ENCODE data around the gene TREH.
"Not testable (repeated sequence)": the region's sequence is repeated elsewhere in the genome, so short reads cannot be mapped to it uniquely, and the experiment has no call there.

Gene TREH, protein sequence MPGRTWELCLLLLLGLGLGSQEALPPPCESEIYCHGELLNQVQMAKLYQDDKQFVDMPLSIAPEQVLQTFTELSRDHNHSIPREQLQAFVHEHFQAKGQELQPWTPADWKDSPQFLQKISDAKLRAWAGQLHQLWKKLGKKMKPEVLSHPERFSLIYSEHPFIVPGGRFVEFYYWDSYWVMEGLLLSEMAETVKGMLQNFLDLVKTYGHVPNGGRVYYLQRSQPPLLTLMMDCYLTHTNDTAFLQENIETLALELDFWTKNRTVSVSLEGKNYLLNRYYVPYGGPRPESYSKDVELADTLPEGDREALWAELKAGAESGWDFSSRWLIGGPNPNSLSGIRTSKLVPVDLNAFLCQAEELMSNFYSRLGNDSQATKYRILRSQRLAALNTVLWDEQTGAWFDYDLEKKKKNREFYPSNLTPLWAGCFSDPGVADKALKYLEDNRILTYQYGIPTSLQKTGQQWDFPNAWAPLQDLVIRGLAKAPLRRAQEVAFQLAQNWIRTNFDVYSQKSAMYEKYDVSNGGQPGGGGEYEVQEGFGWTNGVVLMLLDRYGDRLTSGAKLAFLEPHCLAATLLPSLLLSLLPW

DNA sequence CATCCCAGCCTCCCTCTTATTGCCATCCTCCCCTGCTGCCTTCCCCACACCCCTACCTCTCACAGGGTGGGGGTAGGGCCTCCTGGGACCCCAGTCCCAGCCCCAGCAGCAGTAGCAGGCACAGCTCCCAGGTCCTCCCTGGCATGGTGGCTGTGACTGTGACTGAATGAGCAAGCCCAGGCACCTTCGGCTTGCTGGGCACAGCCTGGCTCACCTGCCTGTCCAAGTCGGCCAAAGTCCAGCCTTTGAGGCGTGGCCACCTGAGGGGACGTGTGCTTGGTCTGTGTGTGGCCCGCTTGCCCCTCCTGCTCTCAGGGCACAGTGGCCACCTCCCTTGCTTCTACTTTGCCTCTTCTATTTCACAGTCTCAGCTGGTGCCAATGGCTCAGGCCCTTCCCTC, at the start of gene TREH:
TSS of gene TREH (minus strand) at position 168 of the 400 bp plus-strand sequence. CDS start at position 145, 23 bp downstream.
- DNase-seq (ENCODE audit: low read depth in 3 of 3) = no peak

DNA sequence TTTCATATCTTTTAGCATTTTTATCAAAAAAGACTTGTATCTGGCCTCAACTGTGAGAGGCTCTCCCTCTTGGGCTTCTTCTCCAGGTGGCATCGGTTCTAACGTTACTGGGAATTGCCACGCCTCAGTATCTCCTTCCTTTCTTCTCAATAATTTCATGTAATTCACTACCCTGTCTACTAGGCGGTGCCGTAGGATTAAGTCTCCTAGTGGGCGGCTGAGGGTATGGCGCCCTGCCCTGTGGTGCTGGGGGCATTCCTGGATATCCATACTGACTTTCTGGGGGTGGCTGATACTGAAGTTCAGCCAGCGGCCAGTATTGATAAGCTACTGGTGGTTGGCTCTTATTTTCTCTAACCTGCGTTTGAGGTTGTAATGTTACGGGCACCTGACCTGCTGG, 48.7 kb upstream of the TREH start:
- not testable (repeated sequence) for DNase-seq (ENCODE audit: low read depth in 3 of 3)

DNA sequence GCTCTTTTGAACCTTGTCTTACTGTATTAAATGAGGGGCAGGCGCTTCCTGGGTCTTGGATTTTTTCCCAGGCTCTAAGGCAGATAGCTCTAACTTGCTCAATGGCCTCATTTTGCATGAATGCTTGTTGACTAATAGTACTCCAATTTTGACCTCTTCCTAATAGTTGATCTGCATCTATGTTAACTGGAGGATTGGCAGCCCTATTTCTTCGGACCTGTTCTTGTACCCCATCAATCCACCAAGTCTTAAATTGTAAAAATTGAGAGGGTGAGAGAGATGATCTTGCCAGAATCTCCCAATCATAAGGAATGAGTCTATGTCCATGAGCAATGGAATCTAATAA, 48.2 kb upstream of the TREH start:
- DNase-seq (ENCODE audit: low read depth in 3 of 3) = not testable (repeated sequence)

DNA sequence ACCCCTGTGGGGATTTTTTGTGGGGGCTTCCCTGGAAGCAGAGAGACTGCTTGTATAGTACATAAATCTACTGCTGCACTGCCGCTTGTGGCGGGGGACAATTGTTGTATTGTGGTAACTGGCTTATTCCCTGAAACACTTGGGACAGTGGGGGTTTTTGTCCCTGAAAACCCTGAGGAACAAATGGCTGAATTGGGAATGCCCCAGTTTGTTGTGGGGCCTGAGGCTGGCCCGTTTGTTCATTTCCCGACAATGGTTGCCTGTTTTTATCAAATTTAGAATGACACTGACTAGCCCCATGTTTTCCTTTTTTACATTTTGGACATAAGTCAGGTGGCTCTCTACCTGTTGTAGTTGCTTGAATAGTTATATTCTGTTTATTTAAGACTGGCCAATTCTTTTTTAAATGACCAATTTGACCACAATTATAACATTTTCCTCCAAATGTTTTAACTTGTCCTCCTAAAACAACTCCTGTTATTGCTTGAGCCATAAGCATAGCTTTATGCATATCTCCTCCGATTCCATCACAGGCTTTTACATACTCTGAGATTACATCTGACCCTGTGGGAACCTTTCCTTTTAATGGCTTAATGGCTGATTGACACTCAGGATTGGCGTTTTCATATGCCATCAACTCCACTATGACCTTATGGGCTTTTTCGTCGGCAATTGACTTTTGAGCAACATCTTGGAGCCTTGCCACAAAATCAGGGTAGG, 47.7 kb upstream of the TREH start:
- not testable (repeated sequence) for DNase-seq (ENCODE audit: low read depth in 3 of 3)

DNA sequence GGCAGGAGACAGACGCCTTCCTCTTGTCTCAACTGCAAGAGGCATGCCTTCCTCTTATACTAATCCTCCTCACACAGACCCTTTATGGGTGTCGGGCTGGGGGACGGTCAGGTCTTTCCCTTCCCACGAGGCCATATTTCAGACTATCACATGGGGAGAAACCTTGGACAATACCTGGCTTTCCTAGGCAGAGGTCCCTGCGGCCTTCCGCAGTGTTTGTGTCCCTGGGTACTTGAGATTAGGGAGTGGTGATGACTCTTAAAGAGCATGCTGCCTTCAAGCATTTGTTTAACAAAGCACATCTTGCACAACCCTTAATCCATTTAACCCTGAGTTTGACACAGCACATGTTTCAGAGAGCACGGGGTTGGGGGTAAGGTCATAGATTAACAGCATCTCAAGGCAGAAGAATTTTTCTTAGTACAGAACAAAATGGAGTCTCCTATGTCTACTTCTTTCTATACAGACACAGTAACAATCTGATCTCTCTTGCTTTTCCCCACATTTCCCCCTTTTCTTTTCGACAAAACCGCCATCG, 42.1 kb upstream of the TREH start:
- not testable (repeated sequence) for DNase-seq (ENCODE audit: low read depth in 3 of 3)

DNA sequence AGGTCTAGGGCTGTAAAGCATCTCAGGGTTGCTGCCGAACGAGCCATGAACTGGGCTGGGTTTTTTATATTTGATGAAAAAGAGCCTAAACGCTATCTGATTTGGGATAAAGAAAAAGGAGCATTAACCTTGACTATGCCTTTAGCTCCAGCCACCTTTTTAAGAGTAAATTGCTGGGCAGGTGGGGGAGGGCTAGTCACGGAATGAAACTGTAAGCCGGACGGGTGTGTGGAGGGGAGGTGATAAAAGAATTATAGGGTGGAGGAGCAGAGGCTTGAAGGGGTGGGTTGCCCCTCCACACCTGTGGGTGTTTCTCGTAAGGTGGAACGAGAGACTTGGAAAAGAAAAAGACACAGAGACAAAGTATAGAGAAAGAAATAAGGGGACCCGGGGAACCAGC, 41.3 kb upstream of the TREH start:
- not testable (repeated sequence) for DNase-seq (ENCODE audit: low read depth in 3 of 3)

DNA sequence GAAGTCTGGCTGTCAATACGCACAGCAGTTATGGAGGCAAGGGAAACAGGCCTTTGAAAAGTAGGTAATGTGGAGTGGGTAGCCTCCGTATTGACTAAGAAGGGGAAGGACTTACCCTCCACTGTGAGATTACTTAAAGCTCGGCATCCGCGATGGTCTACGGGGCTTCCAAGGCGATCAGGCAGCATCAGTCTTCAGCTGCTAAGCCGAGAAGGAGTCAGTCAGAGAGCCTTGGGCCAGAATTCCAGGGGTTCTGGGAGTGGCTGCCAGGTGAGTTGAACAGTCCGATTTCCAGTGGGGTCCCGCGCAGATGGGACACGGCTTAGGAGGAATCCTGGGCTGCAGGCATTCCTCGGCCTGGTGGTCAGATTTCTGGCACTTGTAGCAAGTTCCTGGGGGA, 40.6 kb upstream of the TREH start:
- not testable (repeated sequence) for DNase-seq (ENCODE audit: low read depth in 3 of 3)

DNA sequence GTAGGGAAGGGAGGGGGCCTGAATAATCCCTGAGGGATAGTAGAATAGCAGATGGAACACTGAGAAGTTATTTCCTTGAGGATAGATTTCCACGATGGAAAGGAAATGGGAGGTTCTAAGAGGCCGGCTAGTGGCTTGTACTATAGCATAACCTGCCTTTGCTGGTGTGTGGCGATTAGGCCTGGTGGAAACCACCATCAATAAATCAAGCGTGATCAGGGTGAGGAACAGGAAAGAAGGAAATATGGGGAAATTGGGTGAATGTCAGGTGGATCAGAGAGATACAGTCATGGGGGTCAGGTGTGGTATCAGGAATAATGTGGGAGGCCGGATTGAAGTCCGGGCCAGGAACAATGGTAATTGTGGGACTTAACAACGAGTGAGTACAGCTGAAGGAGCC, 39.1 kb upstream of the TREH start:
- not testable (repeated sequence) for DNase-seq (ENCODE audit: low read depth in 3 of 3)

DNA sequence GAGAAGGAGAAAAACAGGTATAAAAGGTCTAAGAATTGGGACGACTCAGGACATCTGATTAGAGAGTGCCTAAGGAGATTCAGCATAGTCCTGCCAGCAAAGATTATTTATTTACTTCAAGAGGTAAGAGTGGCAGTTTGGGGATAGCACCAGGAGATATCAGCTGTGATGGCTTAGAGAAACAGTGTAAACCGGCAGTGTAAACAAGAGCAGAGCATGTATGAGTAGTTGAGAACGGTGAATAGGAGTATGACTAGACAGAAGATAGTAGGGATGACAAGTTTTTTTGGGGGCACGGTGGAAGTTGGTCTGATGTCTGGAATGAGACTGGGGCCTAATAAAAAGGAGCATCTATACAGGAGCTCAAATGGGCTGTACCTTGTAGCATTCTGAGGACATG, 38.3 kb upstream of the TREH start:
- DNase-seq (ENCODE audit: low read depth in 3 of 3) = not testable (repeated sequence)

DNA sequence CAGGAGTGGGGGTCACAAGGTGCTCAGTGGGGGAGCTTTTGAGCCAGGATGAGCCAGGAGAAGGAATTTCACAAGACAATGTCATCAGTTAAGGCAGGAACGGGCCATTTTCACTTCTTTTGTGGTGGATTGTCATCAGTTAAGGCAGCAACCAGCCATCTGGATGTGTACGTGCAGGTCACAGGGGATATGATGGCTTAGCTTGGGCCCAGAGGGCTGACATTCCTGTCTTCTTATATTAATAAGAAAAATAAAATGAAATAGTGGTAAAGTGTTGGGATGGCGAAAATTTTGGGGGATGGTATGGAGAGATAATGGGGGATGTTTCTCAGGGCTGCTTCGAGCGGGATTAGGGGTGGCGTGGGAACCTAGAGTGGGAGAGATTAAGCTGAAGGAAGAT, 37.8 kb upstream of the TREH start:
- DNase-seq (ENCODE audit: low read depth in 3 of 3) = not testable (repeated sequence)

DNA sequence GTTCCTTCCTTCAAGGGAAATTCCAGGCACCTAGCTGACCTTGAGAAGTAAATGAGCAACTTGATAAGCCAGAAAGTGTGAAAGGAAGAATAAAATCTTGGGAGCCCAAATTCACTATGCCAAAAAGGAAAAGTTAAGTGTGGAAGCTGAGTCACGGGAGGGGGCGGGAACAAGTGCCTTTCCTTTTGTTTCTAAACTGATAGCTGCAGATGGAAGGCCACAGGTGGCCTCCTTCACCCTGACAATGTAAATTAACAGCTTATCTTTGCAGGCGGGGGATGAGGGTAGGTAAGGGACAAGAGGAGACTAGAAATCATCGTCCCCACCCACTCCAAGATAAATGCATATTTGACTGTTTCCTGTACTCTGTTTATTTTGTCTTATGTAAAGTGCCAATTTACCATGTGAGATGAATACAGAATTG, 36.4 kb upstream of the TREH start:
- DNase-seq (ENCODE audit: low read depth in 3 of 3) = no peak

DNA sequence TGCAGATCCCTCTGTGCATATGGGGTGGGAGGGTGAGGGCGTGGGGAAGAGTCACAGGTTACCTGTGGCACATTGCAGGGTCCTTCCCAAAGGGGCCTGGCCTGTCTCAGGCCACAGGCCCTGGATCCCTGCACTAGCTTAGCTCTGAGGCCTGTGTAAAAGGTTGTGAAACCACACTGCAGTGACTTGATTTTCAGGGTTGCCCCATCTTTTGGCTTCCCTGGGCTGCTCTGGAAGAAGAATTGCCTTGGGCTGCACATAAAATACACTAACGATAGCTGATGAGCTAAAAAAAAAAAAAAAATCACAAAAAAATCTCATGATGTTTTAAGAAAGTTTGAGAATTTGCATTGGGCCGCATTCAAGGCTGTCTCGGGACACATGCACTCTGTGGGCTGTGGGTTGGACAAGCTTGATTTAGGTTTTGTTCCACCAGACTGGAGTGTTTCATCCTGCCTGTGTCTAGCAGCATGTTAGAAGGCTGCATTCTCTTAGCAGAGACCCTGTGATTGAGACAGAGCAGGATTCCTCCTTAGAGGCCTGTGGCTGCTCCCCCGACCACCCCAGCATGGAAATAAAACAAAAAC, 35.9 kb upstream of the TREH start:
- no peak for DNase-seq (ENCODE audit: low read depth in 3 of 3)

DNA sequence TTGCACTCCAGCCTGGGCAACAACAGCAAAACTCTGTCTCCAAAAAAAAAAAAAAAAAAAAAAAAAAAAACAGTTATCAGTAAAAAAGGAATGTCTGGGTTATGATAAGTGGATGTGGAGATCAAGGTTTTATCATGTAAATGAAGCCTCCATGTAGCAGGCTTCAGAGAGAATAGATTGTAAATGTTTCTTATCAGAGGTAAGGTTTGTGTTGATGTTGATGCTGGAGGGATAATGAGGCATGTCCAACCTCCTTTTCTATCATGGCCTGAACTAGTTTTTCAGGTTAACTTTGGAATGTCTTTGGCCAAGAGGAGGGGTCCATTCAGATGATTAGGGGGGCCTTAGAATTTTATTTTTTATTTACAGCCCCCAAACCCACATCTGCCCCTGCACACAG, 35.4 kb upstream of the TREH start:
- no peak for DNase-seq (ENCODE audit: low read depth in 3 of 3)

DNA sequence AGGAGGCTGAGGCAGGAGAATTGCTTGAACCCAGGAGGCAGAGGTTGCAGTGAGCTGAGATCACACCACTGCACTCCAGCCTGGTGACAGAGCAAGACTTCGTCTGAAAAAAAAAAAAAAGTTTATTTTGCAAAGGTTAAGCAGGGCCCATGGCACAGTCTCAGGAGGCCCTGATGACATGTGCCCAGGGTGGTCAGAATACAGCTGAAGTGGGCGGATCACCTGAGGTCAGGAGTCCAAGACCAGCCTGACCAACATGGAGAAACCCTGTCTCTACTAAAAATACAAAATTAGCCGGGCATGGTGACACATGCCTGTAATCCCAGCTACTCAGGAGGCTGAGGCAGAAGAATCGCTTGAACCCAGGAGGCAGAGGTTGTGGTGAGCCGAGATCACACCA, 35.0 kb upstream of the TREH start:
- not testable (repeated sequence) for DNase-seq (ENCODE audit: low read depth in 3 of 3)

DNA sequence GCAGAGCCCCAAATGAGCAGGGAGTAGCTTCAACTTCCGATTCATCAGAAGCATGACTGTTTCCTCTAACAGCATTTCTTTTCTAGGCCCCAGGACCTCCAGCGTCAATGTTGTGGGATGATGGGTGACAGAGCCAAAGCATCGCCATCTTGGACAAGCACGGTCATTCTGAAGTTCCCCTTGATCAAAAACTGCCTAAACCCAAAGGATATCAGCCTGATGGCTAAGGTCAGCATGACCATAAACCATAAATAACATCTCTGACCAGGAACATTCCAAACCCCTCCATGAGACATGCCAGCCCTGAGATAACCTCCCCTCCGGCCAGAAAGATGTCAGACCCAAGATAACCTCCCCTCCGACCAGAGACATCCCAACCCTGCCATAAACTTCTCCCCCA, 28.8 kb upstream of the TREH start:
- no peak for DNase-seq (ENCODE audit: low read depth in 3 of 3)

DNA sequence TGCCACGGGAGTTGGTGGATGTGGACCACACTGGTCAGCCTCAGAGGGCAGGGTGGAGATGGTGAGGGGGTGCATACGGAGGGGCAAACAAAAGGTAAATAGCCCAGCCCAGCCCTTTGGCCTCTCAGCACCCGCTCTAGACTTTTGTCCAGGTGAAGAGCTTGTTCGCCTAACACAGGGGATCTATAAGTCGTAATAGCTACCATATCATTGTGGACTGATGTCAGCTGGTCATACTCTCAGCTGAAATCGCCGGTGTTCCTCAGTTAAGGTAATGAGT, 27.0 kb upstream of the TREH start:
- DNase-seq (ENCODE audit: low read depth in 3 of 3) = no peak

DNA sequence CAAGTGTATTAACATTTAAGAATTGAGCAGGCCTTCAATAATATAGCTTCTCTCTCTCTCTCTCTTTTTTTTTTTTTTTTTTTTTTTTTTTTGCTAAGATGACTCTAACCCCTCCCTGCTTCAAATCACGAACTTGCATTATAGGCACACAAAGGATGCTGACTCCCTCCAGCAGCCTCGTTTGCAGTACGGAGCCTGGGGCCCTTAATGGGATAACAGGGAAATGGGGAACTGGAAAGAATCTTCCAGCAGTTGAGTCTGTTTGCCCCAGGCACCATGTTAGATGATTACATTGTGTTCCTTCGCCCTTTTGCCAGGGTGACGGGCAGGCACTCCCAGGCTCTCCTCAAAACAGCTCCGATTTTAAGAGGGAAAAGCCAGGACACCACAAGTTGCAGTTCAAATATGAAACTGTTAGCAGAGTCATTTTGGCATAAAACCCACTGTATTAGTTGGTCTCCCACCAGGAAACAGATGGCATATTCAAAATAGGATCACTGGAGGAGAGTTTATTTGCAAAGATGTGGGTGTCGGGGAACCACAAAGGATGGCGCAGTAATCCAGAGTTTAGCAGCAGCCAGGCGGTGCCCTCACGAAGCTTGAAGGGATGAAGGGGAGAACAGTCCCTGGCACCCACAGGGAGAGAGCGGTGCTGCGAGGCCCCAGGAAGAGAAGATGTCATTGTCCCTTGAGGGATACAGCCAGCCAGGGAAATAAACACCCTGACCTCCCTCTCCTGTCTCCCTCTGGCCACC, 26.5 kb upstream of the TREH start:
- DNase-seq (ENCODE audit: low read depth in 3 of 3) = no peak

DNA sequence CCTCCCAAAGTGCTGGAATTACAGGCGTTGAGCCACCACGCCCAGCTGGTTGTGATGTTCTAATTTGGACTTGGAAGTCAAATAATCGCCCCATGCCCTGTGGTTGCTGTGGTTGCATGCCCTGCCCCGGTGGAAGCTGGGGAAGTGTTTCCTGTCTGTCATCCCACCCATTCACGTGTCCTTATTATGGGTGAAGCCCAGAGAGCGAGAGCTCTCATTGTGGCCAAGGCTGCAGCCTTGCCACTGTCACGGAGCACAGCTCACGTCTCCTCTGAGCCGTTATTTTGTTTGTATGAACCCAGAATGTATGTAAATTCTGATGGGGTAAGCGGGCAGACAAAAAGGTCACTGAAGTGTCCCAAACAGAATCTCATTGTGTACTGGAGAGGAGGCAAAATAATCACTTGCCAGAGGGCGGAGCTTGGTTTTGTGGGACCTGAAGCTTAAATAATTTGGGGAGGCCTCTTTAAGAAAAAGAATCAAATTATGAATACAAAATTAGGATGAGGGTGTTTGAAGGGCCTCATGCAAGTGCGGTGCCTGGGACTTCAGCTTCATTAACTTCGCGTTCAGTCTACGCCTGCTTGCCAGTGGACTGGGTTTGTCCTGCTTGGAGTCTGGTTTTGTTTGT, 25.8 kb upstream of the TREH start:
- no peak for DNase-seq (ENCODE audit: low read depth in 3 of 3)

DNA sequence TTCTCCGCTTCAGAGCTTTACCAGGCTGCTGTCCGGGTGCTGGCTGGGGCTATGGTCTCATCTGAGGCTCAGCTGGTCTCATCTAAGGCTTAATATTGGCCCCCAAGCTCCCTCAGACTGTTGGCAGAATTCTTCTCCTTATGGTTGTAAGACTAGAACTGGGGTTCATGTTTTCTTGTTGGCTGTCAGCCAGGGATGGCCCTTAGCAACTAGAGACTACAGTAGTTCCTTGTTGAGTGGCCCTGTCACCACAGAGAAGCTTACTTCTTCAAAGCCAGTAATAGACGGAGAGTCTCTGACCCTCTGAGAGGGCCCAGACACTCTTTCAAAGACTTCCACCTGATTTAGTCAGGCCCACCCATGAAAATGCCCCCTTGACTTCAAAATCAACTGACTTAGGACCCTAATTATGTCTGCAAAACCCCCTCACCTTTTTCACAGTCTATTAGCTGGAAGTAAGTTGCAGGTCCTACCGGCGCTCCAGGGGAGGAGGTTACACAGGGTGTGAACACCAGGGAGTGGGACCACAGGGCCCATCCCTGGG, 24.2 kb upstream of the TREH start:
- no peak for DNase-seq (ENCODE audit: low read depth in 3 of 3)

DNA sequence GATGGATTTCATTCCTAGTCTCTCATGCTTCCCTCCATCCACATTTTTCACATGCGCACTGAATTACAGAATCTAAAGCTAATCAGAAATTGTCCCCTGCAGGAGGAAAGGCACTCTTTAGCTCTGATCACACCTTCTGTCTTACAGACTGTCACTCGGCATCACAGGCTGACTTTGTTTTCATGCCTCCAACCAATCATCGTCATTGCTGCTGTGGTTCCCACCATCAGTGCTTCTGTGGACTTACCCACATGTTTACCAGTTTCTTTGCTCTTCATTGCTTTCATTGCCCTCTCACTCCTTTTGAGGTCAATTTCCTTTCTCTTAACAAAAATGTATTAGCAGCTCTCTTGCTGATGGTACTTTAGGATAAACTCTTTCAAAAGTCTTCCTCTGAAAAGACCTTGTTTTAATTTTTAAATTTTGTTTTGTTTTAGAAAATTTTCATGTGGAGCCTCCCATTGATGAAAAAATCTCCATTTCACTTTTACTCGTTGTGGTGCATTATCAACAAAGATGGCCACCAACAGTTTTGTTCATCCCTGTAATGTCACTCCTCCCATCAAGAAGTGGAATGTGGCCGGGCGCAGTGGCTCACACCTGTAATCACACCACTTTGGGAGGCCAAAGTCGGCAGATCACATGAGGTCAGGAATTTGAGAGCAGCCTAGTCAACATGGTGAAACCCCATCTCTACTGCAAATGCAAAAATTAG, 20.2 kb upstream of the TREH start:
- DNase-seq (ENCODE audit: low read depth in 3 of 3) = no peak

Data from stimulated activated CD4-positive, alpha-beta T cell treated with anti-CD3 and anti-CD28 coated beads, TNF-alpha, amount 100 ng/mL, for 48 hours (primary cell).